GM12872 (cell line): ENCODE measurements around the gene FAM234A.

Source experiments
- CTCF ChIP-seq: IDR thresholded peaks from 3 replicates; pipeline ENCODE4 v1.5.1; 2011; ENCODE audit warnings: low read depth, mild to moderate bottlenecking, low read length, moderate library complexity; ENCODE audit not compliant: insufficient read depth

Gene FAM234A

GRCh38 chr16:307691-308312 is 73.2 kb downstream of the FAM234A start:
- TF ChIP-seq CTCF: no peak

- no peak for TF ChIP-seq CTCF
These were observed 74.9 kb downstream of the FAM234A start for GRCh38 chr16:309476-309875.

DNA sequence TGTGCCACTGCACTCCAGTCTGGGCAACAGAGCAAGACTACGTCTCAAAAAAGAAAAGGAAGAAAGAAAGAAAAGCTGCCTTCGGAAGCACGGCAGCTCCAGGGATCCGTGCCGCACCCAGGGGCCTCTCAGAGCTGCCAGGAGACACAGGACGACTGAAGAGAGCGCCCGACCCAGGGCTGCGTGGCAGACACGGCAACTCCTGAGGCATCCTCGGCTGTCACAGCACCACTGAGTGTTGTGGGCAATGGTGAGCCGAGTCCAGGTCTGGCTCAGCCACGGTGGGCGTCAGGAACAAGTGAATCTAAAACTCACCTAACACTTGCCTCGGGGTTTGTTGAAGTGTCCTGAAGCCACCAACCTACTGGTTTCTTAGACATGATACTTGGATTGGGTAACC is 77.1 kb downstream of the FAM234A start:
- no peak for TF ChIP-seq CTCF

DNA sequence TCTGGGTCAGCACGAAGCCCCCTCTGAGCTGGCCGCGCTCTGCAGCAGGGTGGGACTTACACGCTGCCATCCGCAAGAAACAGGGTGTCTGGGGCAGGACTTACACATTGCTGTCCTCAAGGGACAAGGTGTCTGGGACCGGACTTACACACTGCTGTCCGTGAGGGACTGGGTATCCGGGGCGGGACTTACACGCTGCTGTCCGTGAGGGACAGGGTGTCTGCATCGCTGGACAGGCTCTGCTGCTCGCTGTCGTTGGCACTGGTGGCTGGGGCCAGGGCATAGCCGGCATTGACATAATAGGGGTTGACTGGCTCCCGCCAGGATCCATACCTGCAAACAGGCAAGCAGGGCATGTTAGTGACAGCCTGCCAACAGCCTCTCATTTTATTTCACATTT is 79.7 kb downstream of the FAM234A start:
- no peak for TF ChIP-seq CTCF

DNA sequence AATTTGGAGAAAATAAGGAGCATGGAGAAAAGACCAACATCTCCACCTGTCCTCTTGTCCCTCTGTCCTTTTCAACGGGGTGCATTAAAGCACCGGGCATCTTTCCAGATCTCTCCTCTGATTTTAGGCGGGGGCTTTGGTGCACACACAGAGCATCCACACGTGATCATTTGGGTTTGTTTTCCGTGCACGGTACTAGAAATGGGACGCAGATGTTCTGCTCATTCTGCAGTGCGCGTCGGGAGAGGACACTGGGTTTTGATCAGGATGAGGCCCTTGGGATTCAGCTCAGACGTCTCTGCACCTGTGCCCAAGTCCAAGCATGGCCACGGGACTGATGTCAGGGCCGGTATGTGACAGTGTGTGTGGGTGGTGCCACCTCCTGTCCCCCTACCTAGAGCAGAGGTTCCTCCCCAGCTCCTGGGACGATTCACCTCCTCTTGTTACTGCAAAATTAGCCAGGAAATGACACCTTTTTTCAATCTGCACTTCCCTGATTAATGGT is 80.2 kb downstream of the FAM234A start:
- TF ChIP-seq CTCF: no peak
